GM19238 (cell line): ENCODE data around the gene CILP2.

ENCODE experiments used
- DNase-seq: peaks from one replicate; pipeline ENCODE4 v3.0.0; 2011; ENCODE audit warnings: low spot score; ENCODE audit not compliant: insufficient read length

The CILP2 gene

GRCh38 chr19:19505669-19506326, 32.3 kb upstream of the CILP2 start:
- no peak for DNase-seq

GRCh38 chr19:19506592-19506991, 31.5 kb upstream of the CILP2 start:
- DNase-seq, result no peak

GRCh38 chr19:19507354-19507753, 30.7 kb upstream of the CILP2 start:
- DNase-seq, result no peak

GRCh38 chr19:19508217-19508616, 29.8 kb upstream of the CILP2 start:
- no peak for DNase-seq

- no peak for DNase-seq
Measured at GRCh38 chr19:19510432-19510831, 27.6 kb upstream of the CILP2 start.

GRCh38 chr19:19513682-19514081, 24.4 kb upstream of the CILP2 start:
- no peak for DNase-seq

GRCh38 chr19:19514215-19514657, 23.8 kb upstream of the CILP2 start:
- no peak for DNase-seq

GRCh38 chr19:19514881-19515641, 23.0 kb upstream of the CILP2 start, which contains the start of gene TSSK6:
TSS of gene TSSK6 (minus strand) at chr19:19515548. CDS start at chr19:19515427, 121 bp downstream.
- no peak for DNase-seq

- DNase-seq, result peak; percentile 96
Measured at GRCh38 chr19:19515642-19516519, 22.2 kb upstream of the CILP2 start, which contains the start of gene NDUFA13. TSS of gene NDUFA13 (plus strand) at chr19:19516225. CDS start at chr19:19516239, 14 bp downstream.

GRCh38 chr19:19517235-19517619, 20.8 kb upstream of the CILP2 start:
- DNase-seq, result no peak

GRCh38 chr19:19520989-19521388, 17.1 kb upstream of the CILP2 start:
- no peak for DNase-seq

GRCh38 chr19:19523177-19523576, 14.9 kb upstream of the CILP2 start:
- DNase-seq, result no peak

GRCh38 chr19:19524053-19524452, 14.0 kb upstream of the CILP2 start:
- no peak for DNase-seq

- DNase-seq, result no peak
Measured at GRCh38 chr19:19525611-19526380, 12.3 kb upstream of the CILP2 start.

- DNase-seq, result no peak
Measured at GRCh38 chr19:19526581-19527370, 11.3 kb upstream of the CILP2 start.

GRCh38 chr19:19527371-19527656, 10.8 kb upstream of the CILP2 start:
- no peak for DNase-seq

GRCh38 chr19:19527674-19528625, 10.1 kb upstream of the CILP2 start:
- no peak for DNase-seq

- no peak for DNase-seq
Measured at GRCh38 chr19:19528721-19529490, 9.2 kb upstream of the CILP2 start, which contains the start of gene YJEFN3. TSS of gene YJEFN3 (plus strand) at chr19:19528911. CDS start at chr19:19528933, 22 bp downstream.
